Smooth muscle cell (in vitro differentiated cells): ENCODE measurements around the gene TPSB2. TPM values are rescaled to one million over a fixed set of nuclear protein-coding genes. Genes with fewer than 3 reads are reported as not detected.
"Not testable (repeated sequence)": the region's sequence is repeated elsewhere in the genome, so short reads cannot be mapped to it uniquely, and the experiment has no call there.

Experiments used
- DNase-seq: peaks from one replicate; lab custom pipeline; 2025; ENCODE audit not compliant: unreplicated experiment; lab: John Stamatoyannopoulos, UW
- H2AFZ ChIP-seq: fragments of 200-600 bp; sonication (generic); 2 replicates; pipeline ENCODE4 v1.6.0; 2016; ENCODE audit warnings: antibody characterized with exemption, low read depth, mild to moderate bottlenecking
- H3F3A ChIP-seq: fragments of 200-600 bp; sonication (generic); 2 replicates; pipeline ENCODE4 v1.6.0; 2017; ENCODE audit warnings: antibody characterized with exemption, low read depth
- H3K27ac ChIP-seq: fragments of 200-600 bp; sonication (generic); 2 replicates; pipeline ENCODE4 v1.5.1; 2016; ENCODE audit warnings: low read depth, mild to moderate bottlenecking
- H3K27me3 ChIP-seq: fragments of 200-600 bp; sonication (generic); 2 replicates; pipeline ENCODE4 v1.6.1; 2016; ENCODE audit warnings: low read depth, mild to moderate bottlenecking
- H3K36me3 ChIP-seq: fragments of 200-600 bp; sonication (generic); 2 replicates; pipeline ENCODE4 v1.5.1; 2016; ENCODE audit warnings: low read depth
- H3K4me1 ChIP-seq: fragments of 200-600 bp; sonication (generic); 2 replicates; pipeline ENCODE4 v1.5.1; 2016; ENCODE audit warnings: low read depth
- H3K4me2 ChIP-seq: fragments of 200-600 bp; sonication (generic); 2 replicates; pipeline ENCODE4 v1.6.0; 2016; ENCODE audit warnings: mild to moderate bottlenecking
- H3K4me3 ChIP-seq: fragments of 200-600 bp; sonication (generic); 2 replicates; pipeline ENCODE4 v1.5.1; 2016; ENCODE audit warnings: mild to moderate bottlenecking
- H3K79me2 ChIP-seq: fragments of 200-600 bp; sonication (generic); 2 replicates; pipeline ENCODE4 v1.6.0; 2016; ENCODE audit warnings: low read depth, mild to moderate bottlenecking
- H3K9ac ChIP-seq: fragments of 200-600 bp; sonication (generic); 2 replicates; pipeline ENCODE4 v1.6.0; 2016; ENCODE audit warnings: low read depth
- H3K9me3 ChIP-seq: fragments of 200-600 bp; sonication (generic); replicated peaks from 2 replicates; pipeline ENCODE4 v1.5.1; 2016; ENCODE audit warnings: low read depth
- H4K20me1 ChIP-seq: fragments of 200-600 bp; sonication (generic); 2 replicates; pipeline ENCODE4 v1.6.0; 2016; ENCODE audit warnings: low read depth
- CTCF ChIP-seq: fragments of 200-600 bp; sonication (generic); IDR thresholded peaks from 2 replicates; pipeline ENCODE4 v1.5.1; 2017; ENCODE audit warnings: borderline replicate concordance, mild to moderate bottlenecking, antibody characterized with exemption; ENCODE audit not compliant: insufficient read depth, poor library complexity, severe bottlenecking
- WGBS: methylation state at CpG from one replicate; pipeline ENCODE4 v1.1.7; 2016; ENCODE audit warnings: low lambda C conversion rate; 5-methylcytosine and 5-hydroxymethylcytosine counted together
- polyA plus RNA-seq: library from polyadenylated mRNA; unstranded; fragments of >200 nt; fragmentation: Nextera tagmentation; extraction: Ambion mirVana; gene quantifications from 2 replicates; pipeline ENCODE4 v1.2.1, GENCODE V29; 2016
- total RNA-seq: library from RNA; depleted of rRNA; stranded (reverse); fragments of >200 nt; gene quantifications from 2 replicates; pipeline ENCODE4 v1.2.3, GENCODE V29; 2014

The TPSB2 gene
- total RNA-seq (not detected in 2 replicates), polyA plus RNA-seq (not detected in 2 replicates)

GRCh38 chr16:1230084-1230470, at the start of gene TPSB2:
TPSB2 (minus strand) TSS chr16:1230184; CDS start chr16:1229951, 233 bp downstream.
- H3K9me3 ChIP-seq, H3K9ac ChIP-seq, H4K20me1 ChIP-seq, H2AFZ ChIP-seq, H3K27ac ChIP-seq, H3K4me2 ChIP-seq, H3K79me2 ChIP-seq, H3K27me3 ChIP-seq, H3K36me3 ChIP-seq, H3K4me1 ChIP-seq, H3K4me3 ChIP-seq, DNase-seq, H3F3A ChIP-seq: not testable (repeated sequence)
- 100% methylated on average over 1 of the region's 11 CpGs for WGBS

- H3K9me3 ChIP-seq = no peaks in the 10 kb centered on the region
- H2AFZ ChIP-seq = no peak overlapping the region
- H3K4me1 ChIP-seq = peaks cover 5% of the 10 kb centered on the region
- H3F3A ChIP-seq = no peaks in the 10 kb centered on the region
- 87% methylated on average over 28 of the region's 30 CpGs for WGBS
- no peak for DNase-seq
- no peak overlapping the region for H3K9ac ChIP-seq
- H3K36me3 ChIP-seq = no peaks in the 10 kb centered on the region
- H3K79me2 ChIP-seq = no peaks in the 10 kb centered on the region
- no peaks in the 10 kb centered on the region for H4K20me1 ChIP-seq
- no peak overlapping the region for H3K27ac ChIP-seq
- H3K4me2 ChIP-seq = no peak overlapping the region
- H3K4me3 ChIP-seq = no peak overlapping the region
- no peaks in the 10 kb centered on the region for H3K27me3 ChIP-seq
- no peak for TF ChIP-seq CTCF
Measured at GRCh38 chr16:1279081-1279944, 49.3 kb upstream of the TPSB2 start.

- H3K36me3 ChIP-seq = no peaks in the 10 kb centered on the region
Measured at GRCh38 chr16:1278477-1278876, 48.5 kb upstream of the TPSB2 start.

More at GRCh38 chr16:1278477-1278876, 48.5 kb upstream of the TPSB2 start:
- peaks cover 5% of the 10 kb centered on the region for H3K4me1 ChIP-seq
- no peak overlapping the region for H3K27ac ChIP-seq
- no peaks in the 10 kb centered on the region for H4K20me1 ChIP-seq
- H3F3A ChIP-seq = no peaks in the 10 kb centered on the region
- H3K9ac ChIP-seq = no peak overlapping the region
- no peaks in the 10 kb centered on the region for H3K79me2 ChIP-seq
- no peaks in the 10 kb centered on the region for H3K27me3 ChIP-seq
- no peaks in the 10 kb centered on the region for H3K9me3 ChIP-seq
- H2AFZ ChIP-seq = no peak overlapping the region
- 49% methylated on average over 18 of the region's 18 CpGs for WGBS
- H3K4me2 ChIP-seq = no peak overlapping the region
- H3K4me3 ChIP-seq = no peak overlapping the region
- no peak for TF ChIP-seq CTCF
- DNase-seq = no peak
